HG02588 (cell line): Measurements from ENCODE around the gene PLXNA3.

Experiments
- ATAC-seq: cut with Tn5 transposase; IDR thresholded peaks from one replicate; pipeline ENCODE4 v1.9.1; 2021; ENCODE audit warnings: mild to moderate bottlenecking, moderate library complexity; ENCODE audit not compliant: unreplicated experiment

The PLXNA3 gene

GRCh38 chrX:154525606-154526490, 67.8 kb downstream of the PLXNA3 start:
- ATAC-seq = no peak

- ATAC-seq = no peak
These were observed 69.0 kb downstream of the PLXNA3 start for GRCh38 chrX:154526901-154527675.
